ENCODE results near the gene MYOCOS.

The MYOCOS gene

GRCh38 chr1:171663854-171664575, 42.0 kb downstream of the MYOCOS start:
- no peak for DNase-seq

DNA sequence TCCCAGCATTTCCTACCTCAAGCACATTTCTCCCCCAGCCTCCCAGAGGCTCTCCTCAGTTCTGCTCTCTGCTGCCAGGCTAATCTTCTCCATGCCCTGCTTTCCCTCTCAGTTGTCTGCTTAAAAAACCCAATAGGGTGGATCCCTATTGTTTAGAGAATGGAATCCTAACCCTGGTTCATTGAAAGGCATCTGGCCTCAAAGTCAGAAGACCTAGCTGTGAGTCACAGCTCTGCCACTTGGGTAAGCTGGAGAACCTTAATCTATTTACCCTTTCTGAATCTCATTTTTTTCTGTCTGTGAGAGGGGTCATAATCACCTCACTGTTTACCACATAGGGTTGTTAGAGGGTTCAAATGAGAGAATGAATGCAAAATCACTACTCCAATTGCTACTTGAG, 42.9 kb downstream of the MYOCOS start:
- DNase-seq, result no peak

DNA sequence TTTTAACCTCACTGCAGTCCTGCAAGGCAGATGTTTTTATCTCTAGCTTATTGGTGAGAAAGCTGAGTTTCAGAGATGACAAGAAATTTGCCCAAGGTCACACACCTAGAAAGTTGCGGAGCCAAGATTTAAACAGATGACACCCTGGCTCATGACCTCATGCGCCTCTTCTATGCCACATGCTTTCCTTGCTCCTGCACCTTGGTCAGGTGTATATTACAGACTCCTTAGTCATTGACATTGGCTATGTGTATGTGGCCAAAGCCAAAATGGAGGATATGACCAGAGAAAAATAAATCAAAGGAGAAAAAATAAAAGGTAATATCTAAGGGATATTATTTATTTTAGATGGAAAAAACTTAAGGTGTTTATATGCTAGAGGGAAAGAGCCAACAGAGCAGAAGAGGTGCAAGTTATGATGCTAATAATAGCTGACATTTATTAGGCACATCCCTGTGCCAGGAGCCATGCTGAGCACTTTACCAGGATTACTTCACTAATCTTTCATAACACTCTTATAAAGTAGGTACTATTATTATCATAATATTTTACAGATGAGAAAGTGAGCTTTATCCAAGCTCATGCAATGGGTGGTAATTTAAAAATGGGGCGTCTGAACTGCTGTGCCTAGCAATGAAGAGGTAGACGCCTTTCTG, 44.2 kb downstream of the MYOCOS start:
- DNase-seq, result no peak

GRCh38 chr1:171668372-171668771, 46.3 kb downstream of the MYOCOS start:
- DNase-seq, result no peak

DNA sequence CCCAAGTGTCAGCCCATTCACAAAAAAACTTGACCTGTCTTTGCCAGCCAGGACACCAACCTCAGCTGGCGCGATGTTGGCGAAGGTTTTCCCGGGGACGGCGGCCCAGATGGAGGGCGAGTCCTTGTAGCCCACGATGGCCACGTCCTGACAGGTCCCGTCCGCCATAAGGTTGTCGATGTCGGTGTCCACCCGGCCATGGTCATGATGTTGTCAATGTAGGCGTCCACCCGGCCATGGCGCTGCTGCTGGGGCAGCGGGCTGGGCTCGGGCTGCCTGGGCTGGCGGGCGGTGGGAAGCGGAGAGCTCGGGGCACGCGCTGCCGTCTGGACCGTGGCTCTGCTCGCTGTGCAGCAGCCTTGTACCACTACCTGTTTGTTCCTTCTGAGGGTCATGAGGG, 48.7 kb downstream of the MYOCOS start:
- DNase-seq, result no peak

DNA sequence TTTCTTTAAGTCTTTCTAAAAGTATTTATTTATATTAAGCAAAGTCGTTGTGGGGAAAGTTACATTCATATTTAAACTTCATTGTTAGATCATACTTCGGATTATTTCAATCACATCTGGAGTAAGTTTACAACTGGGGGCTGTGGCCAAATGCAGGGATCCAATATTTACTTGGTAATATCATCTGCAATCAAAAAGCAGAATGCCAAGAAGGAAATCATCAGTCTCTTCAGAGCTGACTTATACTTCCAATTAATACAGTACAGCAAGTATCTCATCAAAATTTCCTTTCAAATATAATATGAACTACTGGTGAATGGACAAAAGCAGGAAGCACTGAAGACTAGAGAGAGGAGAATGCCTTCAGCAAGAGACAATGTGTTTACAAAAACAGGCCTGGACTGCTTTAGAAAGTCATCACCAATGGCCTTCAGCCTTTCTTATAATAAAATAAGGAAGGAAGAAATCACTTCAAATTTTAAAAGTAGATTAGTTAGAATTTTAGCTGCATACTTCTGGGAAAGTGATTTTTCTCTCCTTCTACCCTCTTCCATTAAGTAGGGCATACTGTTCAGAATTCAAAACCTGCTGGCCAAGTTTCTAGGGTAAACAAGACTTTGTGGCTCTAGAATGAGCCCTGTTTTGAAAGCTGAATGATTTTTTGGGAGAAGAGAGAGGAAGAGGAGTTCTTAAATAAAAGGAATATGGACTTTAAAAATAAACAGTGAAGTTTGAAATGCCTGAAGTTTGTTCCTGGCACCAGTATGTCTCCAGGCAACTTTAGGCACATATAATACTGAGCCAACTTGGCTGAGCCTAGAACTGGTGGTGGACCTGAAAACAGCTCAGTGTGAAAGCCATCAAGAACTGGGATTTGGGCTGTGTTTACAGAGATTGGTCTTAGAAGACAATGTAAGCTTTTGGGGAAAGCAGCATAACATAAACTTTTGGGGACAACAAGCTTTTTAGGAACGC, 52.7 kb downstream of the MYOCOS start:
- DNase-seq, result no peak
